ENCODE results near the gene ADGRL2.

GRCh38 chr1:82007804-82008203 lies 207.1 kb downstream of the ADGRL2 start:
- TF ChIP-seq CTCF (conservative IDR thresholded peaks at IDR 0.05; ENCODE audit: low read depth in 2 of 2) (no peak), REST (IDR thresholded peaks at IDR 0.05; ENCODE audit: unreplicated experiment) (no peak), NANOG (IDR thresholded peaks at IDR 0.05; ENCODE audit: borderline replicate concordance) (no peak), JUNB (IDR thresholded peaks at IDR 0.05; ENCODE audit: unreplicated experiment) (no peak), EZH2 (IDR thresholded peaks at IDR 0.05; ENCODE audit: low read depth, unreplicated experiment) (no peak), POLR2AphosphoS5 (IDR thresholded peaks at IDR 0.05; ENCODE audit: low read depth) (no peak)
